Left lung (tissue), 10 donors: Measurements from ENCODE around the gene FIBP. TPM values are rescaled to one million over a fixed set of nuclear protein-coding genes. Genes with fewer than 3 reads are reported as not detected.
A peak's percentile ranks its signal among the peaks of the same experiment; 100 is the strongest.

Experiments used
- ATAC-seq: fragments of 200-7000 bp; cut with Tn5 transposase; one replicate; pipeline ENCODE4 v1.9.1; 2020; ENCODE audit warnings: moderate library complexity
- DNase-seq, 4 donors: peaks; one replicate each; pipeline ENCODE4 v3.0.0-alpha.2; 2013 to 2020
- H3K27ac ChIP-seq, 2 donors: fragments of 200-600 bp; sonication (generic) in 1 of 2; one replicate each; pipeline versions ENCODE4 v1.5.0 to v1.8.0; 2020 to 2021
- H3K27me3 ChIP-seq, 2 donors: fragments of 200-600 bp; sonication (generic) in 1 of 2; one replicate each; pipeline versions ENCODE4 v1.5.0 to v1.8.0; 2020 to 2021
- H3K36me3 ChIP-seq, 2 donors: fragments of 200-600 bp; sonication (generic) in 1 of 2; one replicate each; pipeline versions ENCODE4 v1.5.0 to v1.8.0; 2020 to 2021
- H3K4me1 ChIP-seq, 2 donors: fragments of 200-600 bp; one replicate each; pipeline ENCODE4 v1.8.0; 2021
- H3K4me3 ChIP-seq, 2 donors: fragments of 200-600 bp; sonication (generic) in 1 of 2; one replicate each; pipeline versions ENCODE4 v1.5.0 to v1.8.0; 2020 to 2021; ENCODE audit warnings: mild to moderate bottlenecking in 1 of 2
- H3K9me3 ChIP-seq, 2 donors: fragments of 200-600 bp; sonication (generic) in 1 of 2; one replicate each; pipeline versions ENCODE4 v1.5.0 to v1.8.0; 2020 to 2021
- intact Hi-C, 2 donors: fragments of 100-400 bp; cut with DNase I; formaldehyde crosslinking; loops; one replicate each; pipeline versions ENCODE4 v1.11.2 to v1.14.2; 2022
- polyA plus RNA-seq, 6 donors: library from polyadenylated mRNA; unstranded; fragments of 120-200 nt; gene quantifications; one replicate each; pipeline ENCODE4 v1.2.1, GENCODE V29; 2013; ENCODE audit not compliant: insufficient read length in 6 of 6
- total RNA-seq, 2 donors: library from RNA; stranded (reverse); fragmentation: NEBNext Ultra II Directional; extraction: Animal tissue kit (Norgen Biotek cat#: 25700); gene quantifications; one replicate each; pipeline ENCODE4 v1.2.1, GENCODE V29; 2021
- TF ChIP-seq, protein P1 (sequence below), 2 donors: fragments of 200-600 bp; sonication (generic) in 1 of 2; IDR thresholded peaks; one replicate each; pipeline versions ENCODE4 v1.5.0 to v1.8.0; 2021; ENCODE audit warnings: antibody characterized with exemption in 2 of 2
- donor health status: DM: no; HTN: yes; CAD: no.
- donor health status: DM: no; HTN: no; CAD: no.

Gene FIBP
- total and polyA plus RNA-seq, 8 donors = 56.5 to 83.0 (median 76.6) TPM

DNA sequence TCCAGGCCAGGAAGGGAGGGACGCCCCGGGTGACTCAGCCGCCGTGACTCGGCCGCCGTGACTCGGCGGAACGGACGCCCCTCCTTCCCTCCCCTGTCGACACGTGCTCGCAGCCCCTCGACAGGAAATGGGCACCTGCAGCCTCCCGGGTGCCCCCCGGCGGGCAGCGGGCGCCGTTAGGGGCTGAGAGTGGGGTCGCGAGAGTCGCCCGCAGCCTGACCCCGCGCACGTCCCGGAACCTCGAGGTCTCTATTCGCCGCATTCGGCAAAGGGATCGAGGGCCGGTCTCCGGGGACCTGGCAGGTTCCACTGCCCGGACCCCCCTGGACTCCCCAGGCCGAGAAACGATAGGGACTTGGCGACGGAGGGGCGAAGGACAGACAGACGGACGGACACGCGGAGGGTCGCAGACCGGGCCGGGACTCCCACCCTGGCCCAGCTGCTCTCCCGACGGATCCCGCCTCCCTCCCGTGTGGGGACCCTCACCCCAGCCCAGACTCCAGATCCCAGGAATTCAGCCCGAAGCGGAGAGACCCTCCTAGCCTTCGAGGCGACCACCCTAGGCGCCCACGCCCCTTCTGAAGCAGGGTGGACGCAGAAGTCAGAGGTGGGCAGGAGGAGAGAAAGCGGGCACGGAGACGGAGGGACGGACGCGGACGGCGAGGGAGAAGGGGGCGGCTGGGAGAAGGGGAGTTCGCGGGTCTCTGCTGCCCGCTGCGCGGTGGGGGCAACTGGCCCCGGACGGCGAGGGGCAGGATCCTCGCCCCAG, 11.3 kb upstream of the FIBP start:
- Histone ChIP-seq H3K4me1 (peaks cover 9 to 55% of the 10 kb centered on the region in 2 donors), H3K4me3 (peak overlapping the region; percentile 43 to 70), H3K27me3 (peaks cover 0 to 7% of the 10 kb centered on the region in 2 donors), H3K9me3 (no peaks in the 10 kb centered on the region), H3K36me3 (peaks cover 0 to 20% of the 10 kb centered on the region in 2 donors), H3K27ac (peak overlapping the region; percentile 34 to 89)
- DNase-seq (peak in 3 of 4 donors; percentile 48 to 96 (median 75)), ATAC-seq (peak; percentile 59)
- TF ChIP-seq, protein P1, sequence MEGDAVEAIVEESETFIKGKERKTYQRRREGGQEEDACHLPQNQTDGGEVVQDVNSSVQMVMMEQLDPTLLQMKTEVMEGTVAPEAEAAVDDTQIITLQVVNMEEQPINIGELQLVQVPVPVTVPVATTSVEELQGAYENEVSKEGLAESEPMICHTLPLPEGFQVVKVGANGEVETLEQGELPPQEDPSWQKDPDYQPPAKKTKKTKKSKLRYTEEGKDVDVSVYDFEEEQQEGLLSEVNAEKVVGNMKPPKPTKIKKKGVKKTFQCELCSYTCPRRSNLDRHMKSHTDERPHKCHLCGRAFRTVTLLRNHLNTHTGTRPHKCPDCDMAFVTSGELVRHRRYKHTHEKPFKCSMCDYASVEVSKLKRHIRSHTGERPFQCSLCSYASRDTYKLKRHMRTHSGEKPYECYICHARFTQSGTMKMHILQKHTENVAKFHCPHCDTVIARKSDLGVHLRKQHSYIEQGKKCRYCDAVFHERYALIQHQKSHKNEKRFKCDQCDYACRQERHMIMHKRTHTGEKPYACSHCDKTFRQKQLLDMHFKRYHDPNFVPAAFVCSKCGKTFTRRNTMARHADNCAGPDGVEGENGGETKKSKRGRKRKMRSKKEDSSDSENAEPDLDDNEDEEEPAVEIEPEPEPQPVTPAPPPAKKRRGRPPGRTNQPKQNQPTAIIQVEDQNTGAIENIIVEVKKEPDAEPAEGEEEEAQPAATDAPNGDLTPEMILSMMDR (IDR thresholded peaks at IDR 0.05) = no peak
- intact Hi-C loops = no loop called here

DNA sequence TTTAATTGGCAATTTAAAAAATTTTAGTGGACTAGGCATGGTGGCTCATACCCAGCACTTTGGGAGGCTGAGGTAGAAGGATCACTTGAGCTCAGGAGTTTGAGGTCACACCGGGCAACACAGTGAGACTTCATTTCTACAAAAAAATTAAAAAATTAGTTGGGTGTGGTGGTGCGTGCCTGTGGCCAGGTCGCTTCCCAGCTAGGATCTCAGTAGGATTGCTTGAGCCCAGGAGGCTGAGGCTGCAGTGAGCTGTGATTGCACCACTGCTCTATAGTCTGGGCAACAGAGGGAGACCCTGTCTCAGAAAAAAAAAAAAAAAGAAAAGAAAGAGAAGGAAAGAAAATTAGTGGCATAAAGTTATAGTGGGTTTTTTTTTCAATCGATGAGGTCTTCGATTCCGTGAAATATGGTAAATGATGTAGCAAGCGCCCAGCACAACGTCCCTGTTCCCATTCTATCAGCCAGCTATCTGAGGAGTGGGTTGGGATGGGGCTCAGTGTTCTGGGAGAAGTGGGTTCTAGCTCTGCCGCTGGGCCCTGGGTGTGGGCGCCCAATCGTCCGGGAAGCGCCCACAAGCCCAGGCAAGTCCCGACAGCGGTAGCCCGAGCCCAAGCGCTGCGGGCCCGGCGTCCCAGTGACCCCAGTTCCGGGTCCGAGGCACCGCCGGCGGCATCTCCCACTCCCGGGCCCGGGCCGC, 10.5 kb upstream of the FIBP start:
- intact Hi-C loops = no loop called here
- H3K36me3 ChIP-seq = peaks cover 0 to 20% of the 10 kb centered on the region in 2 donors
- DNase-seq (peak in 1 of 4 donors; percentile 10), ATAC-seq (no peak)
- TF ChIP-seq, protein P1 (IDR thresholded peaks at IDR 0.05) = no peak
- H3K27ac ChIP-seq = peak overlapping the region in 1 of 2 donors; percentile 89
- peaks cover 9 to 63% of the 10 kb centered on the region in 2 donors for H3K4me1 ChIP-seq
- no peaks in the 10 kb centered on the region for H3K9me3 ChIP-seq
- H3K4me3 ChIP-seq = peak overlapping the region; percentile 43 to 70
- peaks cover 0 to 7% of the 10 kb centered on the region in 2 donors for H3K27me3 ChIP-seq

DNA sequence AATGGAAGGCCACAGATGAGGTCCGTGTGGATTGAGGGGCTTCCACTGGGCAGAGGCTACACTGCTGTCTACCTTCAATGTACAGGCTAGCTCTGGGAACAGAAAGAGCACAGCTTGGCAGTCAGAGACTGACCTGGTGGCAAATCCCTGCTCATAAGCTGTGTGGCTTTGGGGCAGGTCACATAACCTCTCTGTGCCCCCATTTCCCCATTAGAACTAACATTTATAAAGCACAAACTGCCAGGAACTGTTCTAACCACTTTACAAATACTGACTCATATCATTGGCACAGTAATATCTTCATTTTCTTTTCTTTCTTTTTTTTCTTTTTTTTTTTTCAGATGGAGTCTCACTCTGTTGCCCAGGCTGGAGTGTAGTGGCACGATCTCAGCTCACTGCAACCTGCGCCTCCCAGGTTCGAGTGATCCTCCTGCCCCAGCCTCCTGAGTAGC, 8.8 kb upstream of the FIBP start:
- H3K27ac ChIP-seq = no peak overlapping the region
- peaks cover 9 to 80% of the 10 kb centered on the region in 2 donors for H3K4me1 ChIP-seq
- no peak for DNase-seq
- intact Hi-C loops = no loop called here
- no peak overlapping the region for H3K4me3 ChIP-seq
- no peaks in the 10 kb centered on the region for H3K9me3 ChIP-seq
- peaks cover 0 to 27% of the 10 kb centered on the region in 2 donors for H3K36me3 ChIP-seq
- ATAC-seq = no peak
- H3K27me3 ChIP-seq = peaks cover 0 to 7% of the 10 kb centered on the region in 2 donors
- TF ChIP-seq, protein P1 (IDR thresholded peaks at IDR 0.05) = no peak

DNA sequence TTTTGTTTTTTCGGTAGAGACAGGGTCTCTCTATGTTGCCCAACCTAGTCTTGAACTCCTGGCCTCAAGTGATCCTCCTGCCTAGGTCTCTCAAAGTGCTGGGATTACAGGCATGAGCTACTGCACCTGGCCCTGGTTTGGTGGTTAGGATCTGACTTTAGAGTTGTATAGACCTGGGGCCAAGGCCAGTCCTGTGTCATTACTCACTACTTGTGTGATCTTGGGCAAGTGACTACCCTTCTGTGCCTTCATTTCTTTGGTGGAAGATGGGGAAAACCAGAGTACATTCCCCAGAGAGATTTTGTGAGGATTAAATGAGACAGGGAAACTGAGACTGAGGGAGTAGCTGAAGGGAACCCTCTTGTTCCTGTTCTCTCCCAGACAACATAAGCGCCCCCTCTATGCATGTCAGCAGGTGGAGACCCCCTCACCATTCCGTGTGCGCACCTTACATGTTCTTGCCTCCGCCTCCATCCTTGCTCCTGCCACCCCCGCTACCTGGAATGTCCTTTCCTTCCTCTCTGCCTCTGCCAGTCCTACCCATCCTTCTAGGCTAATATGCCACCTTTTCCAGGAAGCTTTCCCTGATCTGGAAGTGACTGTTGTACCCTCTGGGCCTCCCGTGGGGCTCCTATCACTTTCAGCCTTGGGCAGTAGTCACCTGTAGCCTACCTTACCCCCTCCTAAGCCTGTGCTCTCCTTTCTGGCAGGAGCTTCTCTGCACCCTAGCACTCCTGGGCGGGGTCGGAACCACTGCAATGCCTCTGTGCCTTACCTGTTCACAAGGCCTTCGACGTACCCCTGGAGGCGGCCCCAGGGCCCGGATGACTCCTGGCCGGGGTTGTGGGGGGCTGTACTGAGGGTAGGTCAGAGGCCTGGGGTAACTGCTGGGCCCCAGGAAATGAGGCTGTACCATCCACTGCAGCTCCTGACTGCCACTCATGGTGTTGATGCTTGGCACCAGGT, 8.0 kb upstream of the FIBP start:
- ATAC-seq (no peak), DNase-seq (peak in 1 of 4 donors; percentile 66)
- no peak overlapping the region for H3K4me3 ChIP-seq
- intact Hi-C loops = no loop called here
- H3K27ac ChIP-seq = no peak overlapping the region
- H3K36me3 ChIP-seq = peaks cover 0 to 30% of the 10 kb centered on the region in 2 donors
- H3K9me3 ChIP-seq = no peaks in the 10 kb centered on the region
- H3K4me1 ChIP-seq = peaks cover 14 to 88% of the 10 kb centered on the region in 2 donors
- TF ChIP-seq, protein P1 (IDR thresholded peaks at IDR 0.05) = no peak
- H3K27me3 ChIP-seq = peaks cover 0 to 7% of the 10 kb centered on the region in 2 donors
